GM18505 (cell line): ENCODE measurements around the gene PIGH.
"Not testable (repeated sequence)": the region's sequence is repeated elsewhere in the genome, so short reads cannot be mapped to it uniquely, and the experiment has no call there.

ENCODE experiments used
- ATAC-seq: cut with Tn5 transposase; IDR thresholded peaks from one replicate; pipeline ENCODE4 v1.9.1; 2021; ENCODE audit not compliant: unreplicated experiment
- POLR2A ChIP-seq: IDR thresholded peaks from 4 replicates; pipeline ENCODE4 v1.6.1; 2011; ENCODE audit warnings: borderline replicate concordance; ENCODE audit not compliant: insufficient read depth, insufficient read length; ENCODE audit errors: extremely low read depth

Gene PIGH

DNA sequence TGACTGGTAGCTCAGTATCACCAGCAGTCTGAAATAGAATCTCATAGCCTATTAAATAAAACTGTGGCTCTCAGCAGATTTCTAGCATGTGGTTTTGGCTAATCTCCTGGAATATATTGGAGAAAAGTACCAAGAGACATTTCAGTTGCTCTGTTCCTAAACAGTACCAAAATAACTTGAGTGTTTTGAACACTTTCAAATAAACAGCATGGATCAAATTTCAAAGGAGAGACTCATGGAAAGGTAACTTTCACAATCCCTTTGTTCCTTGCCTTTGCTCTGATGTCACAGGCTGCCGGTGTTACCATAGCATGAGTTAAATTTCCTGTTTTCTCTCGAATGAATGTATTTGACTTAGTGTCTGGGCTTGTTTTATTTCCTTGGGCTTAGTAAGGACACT lies 23.0 kb upstream of the PIGH start:
- no peak for TF ChIP-seq POLR2A
- no peak for ATAC-seq

DNA sequence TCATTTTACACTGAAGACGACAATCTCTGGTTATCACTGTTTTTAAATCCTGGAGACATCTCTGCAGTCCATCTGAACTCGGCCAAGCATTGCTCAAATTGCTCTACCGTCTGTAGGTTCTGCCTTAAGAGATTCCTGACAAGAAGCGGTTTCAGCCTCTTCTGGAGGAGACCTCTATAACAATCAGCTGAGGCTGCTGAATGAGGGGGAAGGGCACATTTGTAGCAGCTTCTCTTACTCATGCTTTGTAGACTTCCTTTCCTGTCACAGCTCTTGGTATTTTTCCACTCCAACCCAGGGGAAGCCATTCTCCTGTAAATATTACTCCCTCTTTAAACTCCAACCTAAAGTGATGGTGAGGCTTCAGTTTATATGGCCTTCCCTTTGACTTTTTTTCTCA lies 22.6 kb upstream of the PIGH start:
- no peak for TF ChIP-seq POLR2A
- no peak for ATAC-seq

DNA sequence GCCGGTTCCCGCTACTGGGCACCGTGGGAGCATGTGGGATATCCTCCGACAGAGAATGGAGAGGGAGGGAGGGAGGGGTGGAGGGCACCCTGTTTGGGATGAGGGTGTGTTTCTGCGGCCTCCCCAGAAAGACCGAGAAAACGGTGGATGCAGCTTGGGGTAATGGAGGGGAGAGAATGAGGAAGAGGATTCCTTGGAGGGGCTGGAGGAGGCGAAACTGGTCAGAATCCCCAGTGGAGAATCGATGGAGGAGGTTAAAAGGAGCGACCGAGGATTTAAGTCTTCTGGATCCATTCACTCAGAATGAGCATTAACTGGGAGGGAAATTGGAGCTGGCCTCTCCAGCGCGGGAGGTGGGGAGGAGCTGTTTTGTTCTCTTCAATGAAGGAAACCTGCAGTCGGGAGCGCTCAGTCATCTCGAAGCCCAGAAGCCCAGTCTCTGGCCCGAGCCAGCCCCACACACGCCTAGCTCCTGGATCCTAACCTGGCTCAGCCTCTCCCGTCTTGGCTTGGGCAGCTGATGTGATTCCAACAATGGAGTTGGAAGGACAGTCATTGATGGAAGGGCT lies 20.2 kb upstream of the PIGH start:
- TF ChIP-seq POLR2A: no peak
- no peak for ATAC-seq

- ATAC-seq: peak; percentile 89
- peak; percentile 41 for TF ChIP-seq POLR2A
Measured at GRCh38 chr14:67619446-67620216, 19.6 kb upstream of the PIGH start, which contains the start of gene ARG2. Gene ARG2, plus strand, starts transcription at chr14:67619920. Its CDS starts 58 bp downstream, at chr14:67619978.

- no peak for TF ChIP-seq POLR2A
- no peak for ATAC-seq
Measured at GRCh38 chr14:67618617-67619063, 18.6 kb upstream of the PIGH start.

DNA sequence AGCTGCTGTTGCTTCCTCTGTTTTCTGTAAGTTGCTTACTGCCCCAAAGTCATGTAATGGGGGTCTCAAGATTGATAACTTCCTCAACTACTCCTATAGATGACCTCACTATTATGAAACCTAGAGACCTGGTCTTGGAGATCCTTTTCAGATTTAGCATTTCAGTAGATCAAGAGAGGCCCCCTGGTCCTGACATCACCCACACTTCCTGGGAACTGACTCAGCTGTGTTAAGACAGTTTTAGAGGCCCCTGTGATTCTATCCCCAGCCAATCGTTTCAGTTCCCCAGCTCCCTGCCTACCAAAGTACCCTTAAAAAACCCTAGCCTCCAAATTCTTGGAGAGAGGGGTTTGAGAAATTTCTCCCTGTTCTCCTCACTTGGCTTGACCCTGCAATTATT lies 10.4 kb upstream of the PIGH start:
- no peak for TF ChIP-seq POLR2A
- no peak for ATAC-seq

- ATAC-seq: no peak
- no peak for TF ChIP-seq POLR2A
Measured at GRCh38 chr14:67609642-67610310, 9.7 kb upstream of the PIGH start.

- ATAC-seq: no peak
- no peak for TF ChIP-seq POLR2A
Measured at GRCh38 chr14:67607646-67608045, 7.6 kb upstream of the PIGH start.

- TF ChIP-seq POLR2A: no peak
- peak; percentile 54 for ATAC-seq
Measured at GRCh38 chr14:67602995-67603545, 3.0 kb upstream of the PIGH start.

GRCh38 chr14:67602076-67602475 lies 2.0 kb upstream of the PIGH start:
- no peak for ATAC-seq
- TF ChIP-seq POLR2A: no peak

DNA sequence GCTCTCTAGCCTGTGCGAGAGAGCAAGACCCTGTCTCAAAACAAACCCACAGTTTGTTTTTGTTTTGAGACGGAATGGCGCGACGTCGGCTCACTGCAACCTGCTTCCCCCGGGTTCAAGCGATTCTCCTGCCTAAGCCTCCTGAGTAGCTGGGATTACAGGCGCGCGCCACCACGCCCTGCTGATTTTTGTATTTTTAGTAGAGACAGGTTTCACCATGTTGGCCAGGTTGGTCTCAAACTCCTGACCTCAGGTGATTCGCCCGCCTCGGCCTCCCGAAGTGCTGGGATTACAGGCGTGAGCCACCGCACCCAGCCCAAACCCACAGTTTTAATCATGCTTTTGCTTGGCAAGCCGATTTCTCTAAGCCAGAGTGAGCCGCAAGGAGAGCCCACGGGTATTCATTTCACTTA lies 500 bp upstream of the PIGH start:
- not testable (repeated sequence) for ATAC-seq

DNA sequence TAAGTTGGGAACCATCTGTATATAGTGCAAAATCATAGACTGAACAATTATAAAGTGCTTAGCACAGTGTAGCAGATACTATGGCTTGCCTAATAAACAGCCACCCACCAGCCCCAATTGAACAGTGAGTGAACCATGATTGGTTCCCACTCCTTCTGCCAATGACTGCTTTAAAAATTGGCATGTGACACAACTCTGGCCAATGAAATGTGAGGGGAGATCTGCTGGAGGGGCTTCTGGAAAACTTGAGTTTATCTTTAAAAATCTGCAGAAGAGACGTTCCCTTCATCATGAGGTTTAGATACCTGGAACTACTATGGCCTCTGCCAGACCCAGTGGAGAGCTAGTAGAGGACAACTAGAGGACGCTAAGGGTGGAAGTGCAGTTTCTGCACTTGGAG lies 4.7 kb downstream of the PIGH start:
- ATAC-seq: no peak
- no peak for TF ChIP-seq POLR2A

DNA sequence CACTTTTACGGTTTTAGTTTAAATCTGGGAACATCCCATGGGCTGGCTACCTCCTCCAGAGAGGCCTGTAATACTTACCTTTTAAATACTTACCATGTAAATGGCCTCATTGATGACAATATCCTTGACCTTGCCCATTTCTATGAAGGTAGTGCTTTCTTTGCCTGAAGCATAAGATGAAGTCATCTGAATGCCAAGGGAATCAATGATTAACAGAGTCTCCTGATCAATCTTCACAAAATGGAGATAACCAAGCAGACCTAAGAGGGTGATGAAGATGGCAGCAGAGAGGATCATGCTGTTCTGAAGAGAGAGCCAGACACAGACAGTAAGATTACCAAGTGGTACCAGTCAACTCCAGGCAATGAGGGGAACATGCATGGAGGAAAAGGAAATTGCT lies 6.4 kb downstream of the PIGH start:
- ATAC-seq: not testable (repeated sequence)
